Hepatocyte (in vitro differentiated cells): ENCODE measurements around the gene CDC45.

ENCODE experiments used
- EZH2 ChIP-seq: fragments of 200-600 bp; sonication (generic); IDR thresholded peaks from 2 replicates; pipeline ENCODE4 v1.6.1; 2016; ENCODE audit warnings: antibody characterized with exemption, mild to moderate bottlenecking, borderline replicate concordance
- EZH2phosphoT487 ChIP-seq: fragments of 200-600 bp; sonication (generic); IDR thresholded peaks from one replicate; pipeline ENCODE4 v1.6.1; 2018; ENCODE audit warnings: antibody characterized with exemption, mild to moderate bottlenecking, low read depth, moderate library complexity; ENCODE audit not compliant: unreplicated experiment, severe bottlenecking
- TF ChIP-seq, protein P1 (sequence below): fragments of 200-600 bp; sonication (generic); IDR thresholded peaks from 2 replicates; pipeline ENCODE4 v1.5.1; 2016; ENCODE audit warnings: antibody characterized with exemption, mild to moderate bottlenecking; ENCODE audit not compliant: poor library complexity

GRCh38 chr22:19466848-19467752 lies 12.6 kb upstream of the CDC45 start:
- TF ChIP-seq, protein P1, sequence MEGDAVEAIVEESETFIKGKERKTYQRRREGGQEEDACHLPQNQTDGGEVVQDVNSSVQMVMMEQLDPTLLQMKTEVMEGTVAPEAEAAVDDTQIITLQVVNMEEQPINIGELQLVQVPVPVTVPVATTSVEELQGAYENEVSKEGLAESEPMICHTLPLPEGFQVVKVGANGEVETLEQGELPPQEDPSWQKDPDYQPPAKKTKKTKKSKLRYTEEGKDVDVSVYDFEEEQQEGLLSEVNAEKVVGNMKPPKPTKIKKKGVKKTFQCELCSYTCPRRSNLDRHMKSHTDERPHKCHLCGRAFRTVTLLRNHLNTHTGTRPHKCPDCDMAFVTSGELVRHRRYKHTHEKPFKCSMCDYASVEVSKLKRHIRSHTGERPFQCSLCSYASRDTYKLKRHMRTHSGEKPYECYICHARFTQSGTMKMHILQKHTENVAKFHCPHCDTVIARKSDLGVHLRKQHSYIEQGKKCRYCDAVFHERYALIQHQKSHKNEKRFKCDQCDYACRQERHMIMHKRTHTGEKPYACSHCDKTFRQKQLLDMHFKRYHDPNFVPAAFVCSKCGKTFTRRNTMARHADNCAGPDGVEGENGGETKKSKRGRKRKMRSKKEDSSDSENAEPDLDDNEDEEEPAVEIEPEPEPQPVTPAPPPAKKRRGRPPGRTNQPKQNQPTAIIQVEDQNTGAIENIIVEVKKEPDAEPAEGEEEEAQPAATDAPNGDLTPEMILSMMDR: no peak
- TF ChIP-seq EZH2 (no peak), EZH2phosphoT487 (no peak)
